ENCODE results near the gene ADAM30. TPM values are rescaled to one million over a fixed set of nuclear protein-coding genes. Genes with fewer than 3 reads are reported as not detected.

ADAM30 gene
- total RNA-seq, 2 donors from 2014 or later = 2.0 TPM; not detected in 1

- no peaks in the 10 kb centered on the region for H3K27me3 ChIP-seq (replicated peaks; ENCODE audit: insufficient read depth)
- DNase-seq (ENCODE audit: low spot score) = peak; percentile 35
- H3K4me3 ChIP-seq = no peak overlapping the region
- intact Hi-C loops (cut with DNase I) = no loop called here
- H3K36me3 ChIP-seq = no peaks in the 10 kb centered on the region
- H3K27ac ChIP-seq = no peak overlapping the region
- 63% methylated on average over 11 of the region's 11 CpGs for WGBS
- no peaks in the 10 kb centered on the region for H3K4me1 ChIP-seq (replicated peaks)
- no peaks in the 10 kb centered on the region for H3K9me3 ChIP-seq
- no peak for TF ChIP-seq POLR2AphosphoS5 (IDR thresholded peaks at IDR 0.05)
- peak; percentile 18 to 66 (median 52) for TF ChIP-seq CTCF (IDR thresholded peaks at IDR 0.05)
- no peak for TF ChIP-seq POLR2A (IDR thresholded peaks at IDR 0.05)
Measured at GRCh38 chr1:119885903-119886783, 10.2 kb downstream of the ADAM30 start.

GRCh38 chr1:119884711-119885110, 11.6 kb downstream of the ADAM30 start:
- Histone ChIP-seq H3K36me3 (no peaks in the 10 kb centered on the region), H3K27me3 (replicated peaks; ENCODE audit: insufficient read depth) (no peaks in the 10 kb centered on the region), H3K9me3 (no peaks in the 10 kb centered on the region), H3K4me1 (replicated peaks) (no peaks in the 10 kb centered on the region), H3K27ac (no peak overlapping the region), H3K4me3 (no peak overlapping the region)
- no peak for TF ChIP-seq CTCF (IDR thresholded peaks at IDR 0.05)
- no peak for TF ChIP-seq POLR2AphosphoS5 (IDR thresholded peaks at IDR 0.05)
- TF ChIP-seq POLR2A (IDR thresholded peaks at IDR 0.05) = no peak
- WGBS = 40% methylated on average over 2 of the region's 2 CpGs
- intact Hi-C loops (cut with DNase I) = no loop called here
- no peak for DNase-seq (ENCODE audit: low spot score)

GRCh38 chr1:119883826-119884225, 12.5 kb downstream of the ADAM30 start:
- intact Hi-C loops (cut with DNase I) = no loop called here

GRCh38 chr1:119882132-119883049, 13.9 kb downstream of the ADAM30 start:
- WGBS = 54% methylated on average over 5 of the region's 5 CpGs
- no peak for DNase-seq (ENCODE audit: low spot score)
- Histone ChIP-seq H3K9me3 (no peaks in the 10 kb centered on the region), H3K4me1 (replicated peaks) (no peaks in the 10 kb centered on the region), H3K27ac (no peak overlapping the region), H3K36me3 (no peaks in the 10 kb centered on the region), H3K4me3 (no peak overlapping the region), H3K27me3 (replicated peaks; ENCODE audit: insufficient read depth) (no peaks in the 10 kb centered on the region)
- intact Hi-C loops (cut with DNase I) = no loop called here
- TF ChIP-seq POLR2A (IDR thresholded peaks at IDR 0.05) (no peak), CTCF (IDR thresholded peaks at IDR 0.05) (no peak), POLR2AphosphoS5 (IDR thresholded peaks at IDR 0.05) (no peak)

More at GRCh38 chr1:119883826-119884225, 12.5 kb downstream of the ADAM30 start:
- H3K27ac ChIP-seq = no peak overlapping the region
- no peaks in the 10 kb centered on the region for H3K9me3 ChIP-seq
- WGBS = 90% methylated on average over 3 of the region's 3 CpGs
- H3K4me1 ChIP-seq (replicated peaks) = no peaks in the 10 kb centered on the region
- H3K4me3 ChIP-seq = no peak overlapping the region
- H3K27me3 ChIP-seq (replicated peaks; ENCODE audit: insufficient read depth) = no peaks in the 10 kb centered on the region
- H3K36me3 ChIP-seq = no peaks in the 10 kb centered on the region
- DNase-seq (ENCODE audit: low spot score) = no peak
- TF ChIP-seq POLR2AphosphoS5 (IDR thresholded peaks at IDR 0.05) (no peak), POLR2A (IDR thresholded peaks at IDR 0.05) (no peak)
